ENCODE measurements around the gene NMNAT3. TPM values are rescaled to one million over a fixed set of nuclear protein-coding genes. Genes with fewer than 3 reads are reported as not detected.

NMNAT3 gene
- total RNA-seq, 4 donors from 2014 or later: 25.0 to 41.7 (median 30.1) TPM

- Histone ChIP-seq H3K36me3 (no peaks in the 10 kb centered on the region), H3K9me3 (no peaks in the 10 kb centered on the region), H3K27me3 (no peaks in the 10 kb centered on the region), H3K4me1 (no peaks in the 10 kb centered on the region), H3K27ac (no peak overlapping the region), H3K4me3 (no peak overlapping the region)
- no peak for TF ChIP-seq POLR2A (IDR thresholded peaks at IDR 0.05)
- no peak for TF ChIP-seq CTCF (IDR thresholded peaks at IDR 0.05)
- TF ChIP-seq POLR2AphosphoS5 (IDR thresholded peaks at IDR 0.05): no peak
- no peak for DNase-seq (ENCODE audit: low spot score in 2 of 2)
- WGBS: 89% methylated on average over 2 of the region's 2 CpGs
Measured at GRCh38 chr3:139638518-139638917, 39.3 kb downstream of the NMNAT3 start.

DNA sequence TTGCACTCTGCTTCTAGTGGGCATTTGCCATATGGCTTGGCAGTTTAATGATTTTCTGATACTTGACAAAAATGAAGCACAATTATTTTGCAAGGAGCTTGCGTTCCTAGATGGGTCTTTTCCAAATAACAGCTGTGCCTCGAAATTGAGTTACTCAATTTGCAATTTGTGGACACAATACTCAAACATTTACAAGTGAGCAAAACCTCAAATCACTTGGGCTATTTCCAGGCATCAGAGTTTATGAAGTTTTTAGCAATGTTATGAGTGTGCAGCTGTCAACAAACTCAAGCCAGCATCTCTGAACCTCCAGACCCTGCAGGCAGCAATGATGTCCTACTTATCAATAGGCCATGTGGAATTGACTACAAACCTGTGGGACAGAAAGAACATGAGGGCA lies 41.3 kb downstream of the NMNAT3 start:
- Histone ChIP-seq H3K4me1 (no peaks in the 10 kb centered on the region), H3K27ac (no peak overlapping the region), H3K27me3 (no peaks in the 10 kb centered on the region), H3K9me3 (no peaks in the 10 kb centered on the region), H3K36me3 (no peaks in the 10 kb centered on the region), H3K4me3 (no peak overlapping the region)
- TF ChIP-seq POLR2AphosphoS5 (IDR thresholded peaks at IDR 0.05) (no peak), EP300 (IDR thresholded peaks at IDR 0.05) (no peak), POLR2A (IDR thresholded peaks at IDR 0.05) (no peak), CTCF (IDR thresholded peaks at IDR 0.05) (no peak)
- whole genome bisulfite sequencing: 90% methylated on average over 2 of the region's 2 CpGs
- no peak for DNase-seq (ENCODE audit: low spot score in 2 of 2)

DNA sequence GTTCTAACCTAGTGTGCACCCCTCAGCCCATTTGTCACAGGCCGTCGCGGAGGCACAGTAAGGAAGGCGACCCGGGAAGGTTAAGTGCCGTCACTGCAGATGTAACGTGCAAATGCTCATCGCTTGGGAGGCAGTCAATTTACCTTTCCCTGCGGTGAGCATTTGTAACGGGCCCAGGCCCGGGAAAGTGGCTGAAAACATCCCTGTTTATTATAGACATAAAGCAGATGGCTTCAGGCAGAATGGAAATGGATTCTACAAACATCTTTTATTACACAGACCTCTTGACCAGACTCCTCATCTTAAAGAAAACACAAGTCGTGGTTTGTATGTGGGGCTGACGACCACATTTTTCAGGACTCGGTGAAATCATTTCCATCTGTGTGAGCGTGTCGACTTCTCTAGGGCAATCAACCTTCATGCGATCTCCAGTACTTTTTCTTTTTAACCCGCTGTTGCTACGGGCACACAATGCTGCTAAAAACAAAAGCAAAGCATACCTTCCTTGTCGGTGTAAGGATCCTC lies 43.6 kb downstream of the NMNAT3 start:
- H3K27me3 ChIP-seq: no peaks in the 10 kb centered on the region
- no peak for TF ChIP-seq CTCF (IDR thresholded peaks at IDR 0.05)
- no peaks in the 10 kb centered on the region for H3K4me1 ChIP-seq
- no peaks in the 10 kb centered on the region for H3K9me3 ChIP-seq
- 83% methylated on average over 20 of the region's 20 CpGs for WGBS
- no peak overlapping the region for H3K27ac ChIP-seq
- no peak for DNase-seq (ENCODE audit: low spot score in 2 of 2)
- no peak overlapping the region for H3K4me3 ChIP-seq
- no peaks in the 10 kb centered on the region for H3K36me3 ChIP-seq

DNA sequence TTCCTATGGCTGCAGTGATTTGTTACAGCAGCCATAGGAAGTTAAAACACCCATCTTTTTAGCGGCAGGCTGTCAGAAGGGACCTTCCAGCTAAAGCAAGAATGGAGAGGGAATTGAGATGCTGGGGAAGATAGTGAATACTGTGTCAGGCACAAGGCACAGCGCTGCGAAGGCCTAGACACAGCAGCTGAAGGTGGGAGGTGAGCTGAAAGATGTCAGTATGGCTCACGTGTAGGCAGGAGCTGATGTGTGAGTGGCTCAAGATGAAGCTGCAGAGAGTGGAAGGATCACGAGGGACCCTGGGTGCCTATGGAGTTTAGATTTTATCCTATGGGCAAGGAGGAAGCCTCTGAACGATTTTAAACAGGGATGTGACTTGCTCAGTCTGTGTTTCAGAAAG lies 44.3 kb downstream of the NMNAT3 start:
- Histone ChIP-seq H3K4me3 (no peak overlapping the region), H3K4me1 (no peaks in the 10 kb centered on the region), H3K27ac (no peak overlapping the region), H3K9me3 (no peaks in the 10 kb centered on the region), H3K27me3 (no peaks in the 10 kb centered on the region), H3K36me3 (no peaks in the 10 kb centered on the region)
- no peak for TF ChIP-seq POLR2A (IDR thresholded peaks at IDR 0.05)
- no peak for TF ChIP-seq EP300 (IDR thresholded peaks at IDR 0.05)
- TF ChIP-seq POLR2AphosphoS5 (IDR thresholded peaks at IDR 0.05): no peak
- TF ChIP-seq CTCF (IDR thresholded peaks at IDR 0.05): no peak
- WGBS: 87% methylated on average over 6 of the region's 6 CpGs
- DNase-seq (ENCODE audit: low spot score in 2 of 2): no peak

DNA sequence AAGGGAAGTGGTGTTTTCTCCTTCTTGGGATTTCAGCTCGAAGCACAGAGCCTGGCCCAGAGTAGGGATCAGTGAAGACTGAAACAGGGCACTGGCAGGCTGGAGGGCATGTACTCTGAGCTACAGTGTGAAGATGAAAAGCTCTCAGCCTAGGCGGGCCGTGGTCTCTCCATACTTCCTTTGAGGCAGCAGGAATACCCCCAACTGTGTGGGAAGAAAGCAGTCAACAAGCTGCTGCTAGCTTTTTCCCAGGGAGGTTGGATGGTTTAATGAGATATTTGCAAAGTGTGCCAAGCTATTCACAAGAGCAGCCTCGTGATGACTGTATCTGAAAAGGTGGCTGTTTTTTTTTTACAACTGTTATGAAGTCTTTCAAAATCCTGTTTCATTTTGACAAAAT lies 47.2 kb downstream of the NMNAT3 start:
- Histone ChIP-seq H3K4me1 (no peaks in the 10 kb centered on the region), H3K27me3 (no peaks in the 10 kb centered on the region), H3K36me3 (no peaks in the 10 kb centered on the region), H3K27ac (no peak overlapping the region), H3K4me3 (no peak overlapping the region), H3K9me3 (no peaks in the 10 kb centered on the region)
- TF ChIP-seq POLR2A (IDR thresholded peaks at IDR 0.05) (no peak), EP300 (IDR thresholded peaks at IDR 0.05) (no peak), POLR2AphosphoS5 (IDR thresholded peaks at IDR 0.05) (no peak), CTCF (IDR thresholded peaks at IDR 0.05) (no peak)
- WGBS: 62% methylated on average over 4 of the region's 4 CpGs
- DNase-seq (ENCODE audit: low spot score in 2 of 2): no peak
